DOHH2 (cell line): ENCODE data around the gene APOBEC3B.
"Not testable (repeated sequence)": the region's sequence is repeated elsewhere in the genome, so short reads cannot be mapped to it uniquely, and the experiment has no call there.

Experiments
- H3F3A ChIP-seq: fragments of 200-600 bp; sonication (generic), shearing (Covaris generic); 2 replicates; pipeline ENCODE4 v1.6.0; 2016; ENCODE audit warnings: antibody characterized with exemption, mild to moderate bottlenecking; ENCODE audit not compliant: control insufficient read depth, insufficient read depth
- H3K27ac ChIP-seq: fragments of 200-600 bp; sonication (generic); 2 replicates; pipeline ENCODE4 v1.5.1; 2014; ENCODE audit warnings: low read depth, mild to moderate bottlenecking, low read length, moderate library complexity
- H3K27me3 ChIP-seq: fragments of 200-600 bp; sonication (generic); 2 replicates; pipeline ENCODE4 v1.6.1; 2014; ENCODE audit warnings: mild to moderate bottlenecking, low read length, mixed read lengths; ENCODE audit not compliant: control insufficient read depth
- H3K36me3 ChIP-seq: fragments of 200-600 bp; sonication (generic); 2 replicates; pipeline ENCODE4 v1.6.1; 2014; ENCODE audit warnings: mild to moderate bottlenecking, low read length, moderate library complexity, mixed read lengths; ENCODE audit not compliant: control insufficient read depth
- H3K4me1 ChIP-seq: fragments of 200-600 bp; sonication (generic); 2 replicates; pipeline ENCODE4 v1.6.1; 2014; ENCODE audit warnings: mild to moderate bottlenecking, low read length, mixed read lengths; ENCODE audit not compliant: control insufficient read depth
- H3K4me2 ChIP-seq: fragments of 200-600 bp; sonication (generic); 2 replicates; pipeline ENCODE4 v1.6.0; 2014; ENCODE audit warnings: mild to moderate bottlenecking, low read length, moderate library complexity
- H3K4me3 ChIP-seq: fragments of 200-600 bp; sonication (generic); 2 replicates; pipeline ENCODE4 v1.5.1; 2014; ENCODE audit warnings: mild to moderate bottlenecking, low read length, mixed read lengths
- H3K79me2 ChIP-seq: fragments of 200-600 bp; sonication (generic); 2 replicates; pipeline ENCODE4 v1.6.1; 2014; ENCODE audit warnings: mild to moderate bottlenecking, low read length, mixed read lengths; ENCODE audit not compliant: control insufficient read depth
- H3K9me2 ChIP-seq: fragments of 200-600 bp; sonication (generic); replicated peaks from 2 replicates; pipeline ENCODE4 v1.6.1; 2014; ENCODE audit warnings: mild to moderate bottlenecking, low read length, mixed read lengths; ENCODE audit not compliant: control insufficient read depth
- H3K9me3 ChIP-seq: fragments of 200-600 bp; sonication (generic); 2 replicates; pipeline ENCODE4 v1.6.1; 2014; ENCODE audit warnings: antibody characterized with exemption, low read length, mixed read lengths; ENCODE audit not compliant: control insufficient read depth, insufficient read depth
- H4K20me1 ChIP-seq: fragments of 200-600 bp; sonication (generic); 2 replicates; pipeline ENCODE4 v1.6.0; 2014; ENCODE audit warnings: low read depth, mild to moderate bottlenecking, antibody characterized with exemption, low read length, moderate library complexity; ENCODE audit not compliant: control insufficient read depth, insufficient read depth
- CTCF ChIP-seq: fragments of 200-600 bp; sonication (generic); IDR thresholded peaks from one replicate; pipeline ENCODE4 v1.5.1; 2014; ENCODE audit warnings: antibody characterized with exemption, mild to moderate bottlenecking, low read depth, low read length; ENCODE audit not compliant: poor library complexity, severe bottlenecking
- EZH2phosphoT487 ChIP-seq: fragments of 200-600 bp; sonication (generic); IDR thresholded peaks from 2 replicates; pipeline ENCODE4 v1.6.1; 2017; ENCODE audit warnings: borderline replicate concordance, mild to moderate bottlenecking, antibody characterized with exemption, low read length, moderate library complexity, mixed read lengths

The APOBEC3B gene

GRCh38 chr22:38973289-38974169 lies 8.6 kb upstream of the APOBEC3B start:
- no peaks in the 10 kb centered on the region for H3K9me3 ChIP-seq
- H4K20me1 ChIP-seq = no peaks in the 10 kb centered on the region
- no peaks in the 10 kb centered on the region for H3K36me3 ChIP-seq
- H3K4me1 ChIP-seq = no peaks in the 10 kb centered on the region
- peak; percentile 88 for TF ChIP-seq CTCF
- no peak for TF ChIP-seq EZH2phosphoT487
- no peak overlapping the region for H3K4me2 ChIP-seq
- H3K4me3 ChIP-seq = no peak overlapping the region
- no peaks in the 10 kb centered on the region for H3K79me2 ChIP-seq
- no peaks in the 10 kb centered on the region for H3F3A ChIP-seq
- no peak overlapping the region for H3K27ac ChIP-seq
- peaks cover 21% of the 10 kb centered on the region; the same call in 1 of the 2 replicates for H3K27me3 ChIP-seq
- H3K9me2 ChIP-seq = no peaks in the 10 kb centered on the region

DNA sequence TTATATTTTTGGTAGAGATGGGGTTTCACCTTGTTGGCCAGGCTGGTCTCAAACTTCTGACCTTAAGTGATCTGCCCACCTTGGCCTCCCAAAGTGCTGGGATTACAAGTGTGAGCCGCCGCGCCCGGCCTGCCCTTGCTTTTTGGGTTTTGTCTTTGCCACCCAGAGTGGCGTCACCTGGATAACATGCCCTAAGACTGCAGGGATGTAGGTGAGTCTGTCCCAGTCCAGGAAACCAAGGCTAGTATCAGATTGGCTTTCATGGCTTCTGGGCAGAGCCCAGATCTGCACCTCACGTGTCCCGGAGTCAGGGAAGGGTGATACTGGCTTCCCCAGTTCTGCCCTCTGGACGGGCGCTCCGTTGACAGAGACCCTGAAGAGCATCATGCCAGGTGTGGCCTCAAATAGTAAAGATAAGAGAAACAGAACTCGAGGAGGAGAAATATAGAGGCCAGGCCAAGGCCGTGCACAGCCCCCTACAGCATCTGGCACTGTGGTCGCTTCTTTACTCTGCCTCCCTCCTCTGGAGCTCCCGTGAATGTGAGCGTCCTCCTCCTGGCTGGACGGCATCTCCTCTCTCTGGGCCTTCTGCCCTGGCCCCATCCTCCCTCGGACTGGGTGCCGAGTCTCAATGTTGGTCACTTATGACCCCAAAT lies 7.8 kb upstream of the APOBEC3B start:
- Histone ChIP-seq H3K36me3 (no peaks in the 10 kb centered on the region), H3K27ac (no peak overlapping the region), H4K20me1 (no peaks in the 10 kb centered on the region), H3F3A (no peaks in the 10 kb centered on the region), H3K27me3 (peaks cover 22% of the 10 kb centered on the region), H3K4me2 (no peak overlapping the region), H3K4me1 (no peaks in the 10 kb centered on the region), H3K4me3 (no peak overlapping the region), H3K9me3 (no peaks in the 10 kb centered on the region), H3K9me2 (no peaks in the 10 kb centered on the region), H3K79me2 (no peaks in the 10 kb centered on the region)
- no peak for TF ChIP-seq CTCF
- TF ChIP-seq EZH2phosphoT487 = no peak

DNA sequence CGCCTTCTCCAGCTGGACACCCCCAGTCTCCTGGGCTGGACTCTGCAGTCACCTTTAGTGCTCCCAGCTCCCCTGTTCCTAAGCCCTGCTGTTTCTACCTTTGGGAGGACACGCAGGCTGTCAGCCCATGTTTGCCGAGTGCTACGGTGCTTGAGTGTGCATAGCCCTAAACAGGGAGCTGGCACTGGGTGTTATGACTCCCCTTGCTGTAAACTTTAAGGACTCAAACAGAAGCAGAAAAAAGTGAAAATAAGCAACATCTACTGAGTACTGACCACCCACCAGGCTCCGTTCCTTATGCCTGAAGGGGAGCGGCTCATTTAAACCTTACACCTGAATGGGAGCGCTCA lies 7.3 kb upstream of the APOBEC3B start:
- Histone ChIP-seq H3K36me3 (no peaks in the 10 kb centered on the region), H3K9me3 (no peaks in the 10 kb centered on the region), H3K9me2 (no peaks in the 10 kb centered on the region), H3K27ac (no peak overlapping the region), H3K79me2 (no peaks in the 10 kb centered on the region), H4K20me1 (no peaks in the 10 kb centered on the region), H3K4me3 (no peak overlapping the region), H3K4me2 (no peak overlapping the region), H3K27me3 (peaks cover 21% of the 10 kb centered on the region), H3K4me1 (no peaks in the 10 kb centered on the region), H3F3A (no peaks in the 10 kb centered on the region)
- no peak for TF ChIP-seq EZH2phosphoT487
- TF ChIP-seq CTCF = no peak

DNA sequence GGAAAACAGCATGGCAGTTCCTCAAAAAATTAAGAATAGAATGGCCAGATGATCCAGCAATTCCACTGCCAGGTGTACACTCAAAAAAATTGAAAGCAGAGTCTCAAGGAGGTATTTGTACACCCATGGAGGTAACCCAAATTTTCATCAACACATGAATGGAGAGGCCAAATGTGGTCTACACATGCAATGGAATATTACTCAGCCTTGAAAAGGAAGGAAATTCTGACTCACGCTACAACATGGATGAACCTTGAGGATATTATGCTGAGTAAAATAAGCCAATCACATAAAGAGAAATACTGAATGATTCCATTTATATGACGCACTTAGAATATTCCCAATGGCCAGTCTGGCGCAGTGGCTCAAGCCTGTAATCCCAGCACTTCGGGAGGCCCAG lies 4.9 kb upstream of the APOBEC3B start:
- H3K27ac ChIP-seq, H3K9me3 ChIP-seq, H3K4me3 ChIP-seq, H3K36me3 ChIP-seq, H3K9me2 ChIP-seq, H3F3A ChIP-seq, H3K79me2 ChIP-seq, H4K20me1 ChIP-seq, H3K4me2 ChIP-seq: not testable (repeated sequence)
- peaks cover 25% of the 10 kb centered on the region for H3K27me3 ChIP-seq
- peaks cover 10% of the 10 kb centered on the region for H3K4me1 ChIP-seq

DNA sequence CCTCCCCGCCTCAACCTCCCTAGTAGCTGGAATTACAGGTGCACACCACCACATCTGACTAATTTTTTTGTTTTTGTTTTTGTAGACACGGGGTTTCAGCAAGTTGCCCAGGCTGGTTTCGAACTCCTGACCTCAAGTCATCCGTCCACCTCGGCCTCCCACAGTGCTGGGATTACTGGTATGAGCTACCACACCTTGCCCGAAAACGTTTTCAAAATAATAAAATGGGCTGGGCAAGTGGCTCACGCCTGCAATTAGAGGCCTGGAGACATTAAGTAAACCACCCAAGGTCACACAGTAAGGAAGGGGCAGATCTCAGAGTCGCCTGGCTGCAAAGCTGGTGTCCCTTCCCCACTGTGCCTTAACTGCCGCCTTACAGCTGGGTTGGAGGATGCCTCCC lies 1.6 kb upstream of the APOBEC3B start:
- H3K27ac ChIP-seq, H3F3A ChIP-seq, H3K4me2 ChIP-seq, H3K9me2 ChIP-seq, H3K36me3 ChIP-seq, H4K20me1 ChIP-seq, H3K4me3 ChIP-seq, H3K79me2 ChIP-seq: not testable (repeated sequence)
- peaks cover 30% of the 10 kb centered on the region for H3K4me1 ChIP-seq
- H3K27me3 ChIP-seq = peaks cover 25% of the 10 kb centered on the region
- H3K9me3 ChIP-seq = peaks cover 11% of the 10 kb centered on the region
